ENCODE measurements around the gene TLR3. TPM values are rescaled to one million over a fixed set of nuclear protein-coding genes. Genes with fewer than 3 reads are reported as not detected.

Gene TLR3
- total RNA-seq, 1 donor from 2014 or later: not detected

DNA sequence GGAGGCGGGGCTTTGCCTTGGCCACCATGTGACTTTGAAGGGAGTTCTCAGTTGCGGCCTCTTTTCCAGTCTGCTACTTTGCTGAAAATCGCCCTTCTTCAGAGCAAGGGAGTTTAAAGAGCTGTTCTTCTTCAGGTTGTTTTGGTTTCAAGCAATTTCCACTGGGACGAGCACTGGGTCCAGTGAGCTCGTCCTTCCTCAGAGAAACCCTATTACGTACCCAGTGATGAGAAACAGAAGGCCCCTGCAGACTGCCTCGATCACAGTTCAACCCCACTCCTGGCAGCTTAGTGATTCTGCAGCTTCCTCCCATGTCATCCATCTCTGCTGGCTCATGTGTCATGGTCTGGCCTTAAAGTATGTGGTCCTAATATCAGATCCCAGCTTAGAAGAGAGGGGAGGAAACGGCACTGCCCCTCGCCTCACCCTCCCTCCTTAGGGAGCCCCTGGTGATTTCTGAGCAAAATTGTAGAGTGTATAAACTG is 27.8 kb downstream of the TLR3 start:
- H3K9me3 Mint-ChIP-seq: no peaks in the 10 kb centered on the region
- no peaks in the 10 kb centered on the region for H3K36me3 Mint-ChIP-seq (ENCODE audit: low read depth)
- intact Hi-C loops (cut with micrococcal nuclease): no loop called here
- H3K27me3 Mint-ChIP-seq: peaks cover 32% of the 10 kb centered on the region
- no peak for DNase-seq
- CTCF ChIA-PET: no interaction called here
- no peak overlapping the region for H3K27ac Mint-ChIP-seq
- no peak for ATAC-seq (ENCODE audit: low read depth)
- TF ChIP-seq, protein P1, sequence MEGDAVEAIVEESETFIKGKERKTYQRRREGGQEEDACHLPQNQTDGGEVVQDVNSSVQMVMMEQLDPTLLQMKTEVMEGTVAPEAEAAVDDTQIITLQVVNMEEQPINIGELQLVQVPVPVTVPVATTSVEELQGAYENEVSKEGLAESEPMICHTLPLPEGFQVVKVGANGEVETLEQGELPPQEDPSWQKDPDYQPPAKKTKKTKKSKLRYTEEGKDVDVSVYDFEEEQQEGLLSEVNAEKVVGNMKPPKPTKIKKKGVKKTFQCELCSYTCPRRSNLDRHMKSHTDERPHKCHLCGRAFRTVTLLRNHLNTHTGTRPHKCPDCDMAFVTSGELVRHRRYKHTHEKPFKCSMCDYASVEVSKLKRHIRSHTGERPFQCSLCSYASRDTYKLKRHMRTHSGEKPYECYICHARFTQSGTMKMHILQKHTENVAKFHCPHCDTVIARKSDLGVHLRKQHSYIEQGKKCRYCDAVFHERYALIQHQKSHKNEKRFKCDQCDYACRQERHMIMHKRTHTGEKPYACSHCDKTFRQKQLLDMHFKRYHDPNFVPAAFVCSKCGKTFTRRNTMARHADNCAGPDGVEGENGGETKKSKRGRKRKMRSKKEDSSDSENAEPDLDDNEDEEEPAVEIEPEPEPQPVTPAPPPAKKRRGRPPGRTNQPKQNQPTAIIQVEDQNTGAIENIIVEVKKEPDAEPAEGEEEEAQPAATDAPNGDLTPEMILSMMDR (IDR thresholded peaks at IDR 0.05): no peak
- no peak overlapping the region for H3K4me3 Mint-ChIP-seq
- H3K4me1 Mint-ChIP-seq: no peaks in the 10 kb centered on the region
- POLR2A ChIA-PET: no interaction called here

DNA sequence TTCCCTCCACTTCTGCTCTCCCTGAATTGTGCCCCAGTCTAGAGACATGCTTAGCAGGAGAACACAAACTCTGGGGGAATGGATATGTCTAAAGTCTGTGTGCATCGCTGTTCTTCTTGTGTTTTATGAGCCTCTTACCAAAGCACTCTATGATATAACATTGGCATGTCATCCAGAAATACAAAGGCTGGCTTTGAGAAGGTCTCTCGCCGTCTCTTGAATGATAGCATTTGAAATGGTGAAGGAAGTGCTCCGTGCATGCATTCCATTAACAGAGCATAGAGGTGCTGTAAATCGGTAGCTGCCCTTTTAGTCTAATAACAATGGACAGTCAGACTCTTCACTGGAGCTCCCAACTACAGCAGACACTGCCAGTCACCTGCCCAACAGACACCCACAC is 28.4 kb downstream of the TLR3 start:
- Mint-ChIP-seq H3K27me3 (peaks cover 32% of the 10 kb centered on the region), H3K9me3 (no peaks in the 10 kb centered on the region), H3K27ac (no peak overlapping the region), H3K4me1 (no peaks in the 10 kb centered on the region), H3K4me3 (no peak overlapping the region), H3K36me3 (ENCODE audit: low read depth) (no peaks in the 10 kb centered on the region)
- TF ChIP-seq, protein P1 (IDR thresholded peaks at IDR 0.05): no peak
- ChIA-PET POLR2A (no interaction called here), CTCF (no interaction called here)
- no peak for ATAC-seq (ENCODE audit: low read depth)
- no peak for DNase-seq
- intact Hi-C loops (cut with micrococcal nuclease): no loop called here

DNA sequence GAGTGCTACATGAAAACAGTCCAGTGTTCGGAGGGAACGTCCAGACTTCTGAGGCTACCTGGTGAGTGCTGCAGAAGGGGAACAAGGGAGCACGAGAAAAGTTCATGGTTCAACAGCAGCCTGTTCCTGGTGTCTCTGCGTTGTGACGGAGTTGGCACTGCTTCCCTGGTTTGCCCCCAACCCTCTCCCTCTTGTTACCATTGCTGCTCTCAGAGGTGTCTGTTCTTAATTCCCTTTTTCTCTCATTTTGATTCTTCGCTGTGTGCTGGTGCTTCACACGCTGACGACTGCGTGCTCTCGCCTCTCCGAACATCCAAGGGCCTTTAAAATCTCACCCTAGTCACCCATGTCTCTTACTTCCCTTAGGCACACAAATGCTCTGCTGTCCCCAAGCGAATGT is 34.0 kb downstream of the TLR3 start:
- H3K27me3 Mint-ChIP-seq: peaks cover 44% of the 10 kb centered on the region
- ChIA-PET CTCF (no interaction called here), POLR2A (no interaction called here)
- no peaks in the 10 kb centered on the region for H3K9me3 Mint-ChIP-seq
- no peak overlapping the region for H3K4me3 Mint-ChIP-seq
- H3K36me3 Mint-ChIP-seq (ENCODE audit: low read depth): no peaks in the 10 kb centered on the region
- DNase-seq (no peak), ATAC-seq (ENCODE audit: low read depth) (no peak)
- H3K27ac Mint-ChIP-seq: no peak overlapping the region
- TF ChIP-seq, protein P1 (IDR thresholded peaks at IDR 0.05): no peak
- intact Hi-C loops (cut with micrococcal nuclease): no loop called here
- peaks cover 9% of the 10 kb centered on the region for H3K4me1 Mint-ChIP-seq

DNA sequence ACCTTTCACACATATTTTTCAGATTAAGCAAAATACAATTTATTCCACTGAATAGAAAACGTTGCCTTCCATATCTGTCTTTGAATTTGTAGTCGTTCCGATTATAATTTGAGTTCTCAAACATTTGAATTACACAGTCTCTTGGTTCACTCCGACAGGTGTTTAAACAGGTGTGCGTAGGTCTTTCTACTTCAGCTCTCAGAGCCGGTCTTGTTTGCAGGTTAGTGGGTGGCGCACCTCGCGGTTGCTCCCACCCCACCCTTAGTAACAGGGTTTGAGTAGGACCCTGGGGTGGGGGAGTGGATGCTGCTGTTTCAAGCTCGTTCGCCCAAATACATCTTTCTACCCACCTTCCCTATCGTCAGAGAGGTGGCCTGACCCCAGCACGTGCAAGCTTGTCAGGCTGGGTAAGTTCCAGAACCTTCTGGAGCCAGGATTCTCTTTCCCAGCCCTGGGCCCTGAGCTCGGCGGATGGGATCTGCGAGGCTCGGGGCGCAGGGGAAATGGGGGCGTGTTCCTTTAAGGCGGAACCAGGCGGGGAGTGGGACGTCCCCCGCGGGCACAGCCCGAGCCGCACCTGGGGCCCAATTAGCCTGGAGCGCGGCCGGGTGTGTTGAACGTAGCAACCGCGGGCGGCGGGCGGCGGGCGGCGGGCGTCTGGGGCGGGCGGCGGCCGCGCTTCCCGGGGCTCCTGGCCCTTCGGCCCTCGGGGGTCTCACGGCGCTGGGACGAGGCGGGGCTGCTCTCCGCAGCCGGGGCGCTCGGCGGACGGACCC is 35.3 kb downstream of the TLR3 start, which contains the start of gene FAM149A:
Gene FAM149A (plus strand): TSS at position 591 of the 776 bp plus-strand sequence.
- H3K27ac Mint-ChIP-seq: no peak within 1 kb of the TSS
- ATAC-seq (ENCODE audit: low read depth): peak; percentile 93

More for the DNA sequence above, 35.3 kb downstream of the TLR3 start, which contains the start of gene FAM149A:
- POLR2A ChIA-PET: no interaction called here
- no peaks in the 10 kb centered on the region for H3K9me3 Mint-ChIP-seq
- intact Hi-C loops (cut with micrococcal nuclease): no loop called here
- peak within 1 kb of the TSS; percentile 67 for H3K4me3 Mint-ChIP-seq
- peak; percentile 24 for DNase-seq
- CTCF ChIA-PET: interaction anchor here (1.1 kb wide), 1 partner anchor 33 kb away, joined by 3 read pairs; no protein-coding TSS in a partner anchor
- peaks cover 46% of the 10 kb centered on the region for H3K27me3 Mint-ChIP-seq
- TF ChIP-seq, protein P1 (IDR thresholded peaks at IDR 0.05): no peak
- no peaks in the 10 kb centered on the region for H3K36me3 Mint-ChIP-seq (ENCODE audit: low read depth)
- peaks cover 9% of the 10 kb centered on the region for H3K4me1 Mint-ChIP-seq

All from activated B cell treated with CpG ODN at 0.5 μM for 24 hours (primary cell).